Vagina (tissue), 2 donors: Measurements from ENCODE around the gene MYADM.
A peak's percentile ranks its signal among the peaks of the same experiment; 100 is the strongest.

Experiments used
- POLR2A ChIP-seq, 2 donors: fragments of 450-650 bp; IDR thresholded peaks; one replicate each; pipeline ENCODE4 v1.6.1; 2017; ENCODE audit warnings: antibody characterized with exemption in 2 of 2, mild to moderate bottlenecking in 2 of 2, moderate library complexity in 2 of 2
- POLR2AphosphoS5 ChIP-seq, 2 donors: sonication (generic); formaldehyde crosslinking; IDR thresholded peaks; one replicate each; pipeline ENCODE4 v1.9.0; 2017; ENCODE audit warnings: antibody characterized with exemption in 2 of 2, mild to moderate bottlenecking in 2 of 2, low read depth in 1 of 2; ENCODE audit not compliant: insufficient read depth in 1 of 2
- TF ChIP-seq, protein P1 (sequence below), 3 experiments: fragments of 450-650 bp in 2 of 3; fragments of 200-600 bp in 1 of 3; sonication (generic) in 1 of 3; IDR thresholded peaks; one replicate each; pipeline ENCODE4 v1.5.1; 2017 to 2019; ENCODE audit warnings: antibody characterized with exemption in 3 of 3, mild to moderate bottlenecking in 2 of 3, moderate library complexity in 2 of 3

DNA sequence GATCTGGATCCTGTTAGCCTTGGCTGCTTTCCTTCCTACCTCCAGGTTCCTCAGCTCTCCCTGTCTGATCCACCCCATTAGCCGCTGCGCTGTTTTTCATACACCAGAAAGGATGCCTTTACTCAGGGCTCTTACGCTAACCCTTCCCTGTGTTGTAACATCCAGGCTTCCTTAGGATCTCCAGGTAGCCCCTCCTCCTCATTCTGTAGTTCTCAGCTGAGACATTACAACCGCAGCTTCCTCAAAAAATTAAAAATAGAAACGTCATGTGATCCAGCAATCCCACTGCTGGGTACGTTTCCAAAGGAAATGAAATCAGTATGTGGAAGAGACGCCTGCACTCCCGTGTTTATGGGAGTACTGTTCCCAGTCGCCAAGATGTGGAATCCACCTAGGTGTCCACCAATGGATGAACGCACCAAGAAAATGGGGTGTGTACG, 18.4 kb upstream of the MYADM start:
- TF ChIP-seq, protein P1, sequence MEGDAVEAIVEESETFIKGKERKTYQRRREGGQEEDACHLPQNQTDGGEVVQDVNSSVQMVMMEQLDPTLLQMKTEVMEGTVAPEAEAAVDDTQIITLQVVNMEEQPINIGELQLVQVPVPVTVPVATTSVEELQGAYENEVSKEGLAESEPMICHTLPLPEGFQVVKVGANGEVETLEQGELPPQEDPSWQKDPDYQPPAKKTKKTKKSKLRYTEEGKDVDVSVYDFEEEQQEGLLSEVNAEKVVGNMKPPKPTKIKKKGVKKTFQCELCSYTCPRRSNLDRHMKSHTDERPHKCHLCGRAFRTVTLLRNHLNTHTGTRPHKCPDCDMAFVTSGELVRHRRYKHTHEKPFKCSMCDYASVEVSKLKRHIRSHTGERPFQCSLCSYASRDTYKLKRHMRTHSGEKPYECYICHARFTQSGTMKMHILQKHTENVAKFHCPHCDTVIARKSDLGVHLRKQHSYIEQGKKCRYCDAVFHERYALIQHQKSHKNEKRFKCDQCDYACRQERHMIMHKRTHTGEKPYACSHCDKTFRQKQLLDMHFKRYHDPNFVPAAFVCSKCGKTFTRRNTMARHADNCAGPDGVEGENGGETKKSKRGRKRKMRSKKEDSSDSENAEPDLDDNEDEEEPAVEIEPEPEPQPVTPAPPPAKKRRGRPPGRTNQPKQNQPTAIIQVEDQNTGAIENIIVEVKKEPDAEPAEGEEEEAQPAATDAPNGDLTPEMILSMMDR (IDR thresholded peaks at IDR 0.05): no peak
- TF ChIP-seq POLR2AphosphoS5 (IDR thresholded peaks at IDR 0.05; ENCODE audit: insufficient read depth in 1 of 2, low read depth in 1 of 2) (peak in 1 of 2 donors; percentile 69), POLR2A (IDR thresholded peaks at IDR 0.05) (no peak)
